T1000 (cell line): ENCODE data around the gene TXNDC11.

Source experiments
- DNase-seq: peaks from one replicate; lab custom pipeline; 2025; ENCODE audit warnings: mixed read lengths; lab: John Stamatoyannopoulos, UW

TXNDC11 gene

DNA sequence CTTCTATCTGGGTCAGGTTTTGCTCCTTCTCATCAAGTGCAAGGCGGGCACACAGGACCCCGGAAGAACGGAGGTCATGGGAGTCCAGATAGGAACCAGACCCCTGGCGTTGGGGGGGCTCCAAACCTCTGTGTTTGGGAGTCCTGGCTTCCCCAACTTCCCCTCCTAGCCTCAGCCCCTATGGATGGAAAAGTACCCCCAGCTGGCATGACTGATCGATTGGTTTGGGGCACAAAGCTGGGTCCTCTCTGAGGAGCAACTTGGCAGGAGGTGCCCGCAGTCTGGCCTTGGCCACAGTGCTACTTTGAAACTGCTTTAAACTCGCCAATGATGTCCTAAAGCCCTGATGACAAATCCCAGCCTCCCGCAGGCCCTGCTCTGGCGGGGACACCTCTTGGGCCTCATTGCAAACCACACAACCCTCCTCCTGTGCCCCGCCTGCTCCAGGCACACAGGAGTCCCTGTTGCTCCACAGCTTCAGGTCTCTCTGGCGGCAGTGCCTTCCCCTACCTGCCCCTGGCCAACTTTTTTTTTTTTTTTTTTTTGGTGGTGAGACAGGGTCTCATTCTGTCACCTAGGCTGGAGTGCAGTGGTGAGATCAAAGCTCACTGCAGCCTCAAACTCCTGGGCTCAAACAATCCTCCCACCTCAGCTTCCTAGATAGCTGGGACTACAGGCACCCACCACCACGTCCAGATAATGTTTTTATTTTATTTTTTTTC lies 112.5 kb downstream of the TXNDC11 start:
- no peak for DNase-seq
